HG03066 (cell line): ENCODE results near the gene CUL7.
"Not testable (repeated sequence)": the region's sequence is repeated elsewhere in the genome, so short reads cannot be mapped to it uniquely, and the experiment has no call there.

Experiments
- ATAC-seq: cut with Tn5 transposase; IDR thresholded peaks from one replicate; pipeline ENCODE4 v1.9.1; 2021; ENCODE audit warnings: low read depth; ENCODE audit not compliant: unreplicated experiment

CUL7 gene

GRCh38 chr6:43019152-43019551 lies 34.5 kb downstream of the CUL7 start:
- no peak for ATAC-seq

GRCh38 chr6:43016943-43017334 lies 36.7 kb downstream of the CUL7 start:
- ATAC-seq: no peak

- ATAC-seq: no peak
Observed at GRCh38 chr6:43016176-43016942, 37.3 kb downstream of the CUL7 start.

- no peak for ATAC-seq
Observed at GRCh38 chr6:43014434-43014909, 39.2 kb downstream of the CUL7 start.

GRCh38 chr6:43013843-43014433 lies 39.7 kb downstream of the CUL7 start, which contains the start of the genes KLHDC3 and MEA1:
Gene KLHDC3, plus strand, starts transcription at chr6:43014249. Its CDS starts 2,944 bp downstream, at chr6:43017193.
Gene MEA1, minus strand, starts transcription at chr6:43013946. Its CDS starts 133 bp downstream, at chr6:43013813.
- ATAC-seq: peak; percentile 98

- ATAC-seq: peak; percentile 1
Observed at GRCh38 chr6:43013097-43013842, 40.4 kb downstream of the CUL7 start.

GRCh38 chr6:43012364-43012763 lies 41.3 kb downstream of the CUL7 start:
- ATAC-seq: no peak

- ATAC-seq: no peak
Observed at GRCh38 chr6:43011207-43011606, 42.4 kb downstream of the CUL7 start.

- ATAC-seq: no peak
Observed at GRCh38 chr6:43009124-43009523, 44.5 kb downstream of the CUL7 start.

- ATAC-seq: no peak
Observed at GRCh38 chr6:43007126-43007525, 46.5 kb downstream of the CUL7 start.

GRCh38 chr6:43006251-43006650 lies 47.4 kb downstream of the CUL7 start:
- ATAC-seq: no peak

- no peak for ATAC-seq
Observed at GRCh38 chr6:43005844-43006243, 47.8 kb downstream of the CUL7 start.

GRCh38 chr6:43001843-43002242 lies 51.8 kb downstream of the CUL7 start:
- no peak for ATAC-seq

GRCh38 chr6:42998205-42998604 lies 55.4 kb downstream of the CUL7 start:
- ATAC-seq: not testable (repeated sequence)

GRCh38 chr6:42996513-42996912 lies 57.1 kb downstream of the CUL7 start:
- no peak for ATAC-seq

GRCh38 chr6:42993445-42993844 lies 60.2 kb downstream of the CUL7 start:
- ATAC-seq: no peak

- ATAC-seq: no peak
Observed at GRCh38 chr6:42989923-42990322, 63.7 kb downstream of the CUL7 start.

GRCh38 chr6:42988486-42989020 lies 65.1 kb downstream of the CUL7 start:
- ATAC-seq: no peak
